ENCODE measurements around the gene ROR2. TPM values are rescaled to one million over a fixed set of nuclear protein-coding genes. Genes with fewer than 3 reads are reported as not detected.
A peak's percentile ranks its signal among the peaks of the same experiment; 100 is the strongest.

The ROR2 gene
- total RNA-seq, 3 donors from 2014 or later (not counting 1 experiment from before 2014, with no cell fraction given), result 1.7 TPM; not detected in 2

DNA sequence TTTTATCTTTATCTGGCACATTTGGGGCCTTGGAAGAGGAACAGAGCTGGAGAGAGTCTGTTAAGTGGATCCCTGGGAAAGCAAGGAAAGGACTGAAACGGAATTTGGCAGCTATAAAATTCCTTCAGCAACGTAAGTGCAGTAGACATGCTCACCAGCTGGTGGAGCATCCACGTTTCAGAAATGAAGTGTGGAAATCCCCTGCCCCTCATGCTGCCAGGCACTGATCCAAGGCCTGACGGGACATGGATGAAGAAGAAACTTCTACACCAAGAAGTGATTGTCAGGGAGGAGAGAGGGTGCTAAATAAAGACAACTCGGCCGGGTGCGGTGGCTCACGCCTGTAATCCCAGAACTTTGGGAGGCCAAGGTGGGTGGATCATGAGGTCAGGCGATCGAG is 209.3 kb downstream of the ROR2 start:
- Histone ChIP-seq H3K4me3 (ENCODE audit: low read length) (no peak overlapping the region), H3K36me3 (ENCODE audit: control insufficient read depth, insufficient read depth, low read length) (no peaks in the 10 kb centered on the region), H3K4me1 (ENCODE audit: control insufficient read depth, insufficient read depth, low read length) (no peaks in the 10 kb centered on the region), H3K27ac (ENCODE audit: low read length) (no peak overlapping the region), H3K27me3 (ENCODE audit: control insufficient read depth, insufficient read depth, low read length) (no peaks in the 10 kb centered on the region), H3K9me3 (ENCODE audit: control insufficient read depth, insufficient read depth, low read length) (no peaks in the 10 kb centered on the region)
- Mint-ChIP-seq H3K27me3 (ENCODE audit: low read depth in 2 of 2) (peaks cover 5 to 8% of the 10 kb centered on the region in 2 donors), H3K9me3 (no peaks in the 10 kb centered on the region), H3K27ac (no peak overlapping the region), H3K4me3 (no peak overlapping the region), H3K4me1 (no peaks in the 10 kb centered on the region), H3K36me3 (no peaks in the 10 kb centered on the region)
- ATAC-seq, result no peak
- WGBS (ENCODE audit: insufficient coverage), result 89% methylated on average over 9 of the region's 10 CpGs
- intact Hi-C loops (cut with micrococcal nuclease), result no loop called here
- TF ChIP-seq, protein P1, sequence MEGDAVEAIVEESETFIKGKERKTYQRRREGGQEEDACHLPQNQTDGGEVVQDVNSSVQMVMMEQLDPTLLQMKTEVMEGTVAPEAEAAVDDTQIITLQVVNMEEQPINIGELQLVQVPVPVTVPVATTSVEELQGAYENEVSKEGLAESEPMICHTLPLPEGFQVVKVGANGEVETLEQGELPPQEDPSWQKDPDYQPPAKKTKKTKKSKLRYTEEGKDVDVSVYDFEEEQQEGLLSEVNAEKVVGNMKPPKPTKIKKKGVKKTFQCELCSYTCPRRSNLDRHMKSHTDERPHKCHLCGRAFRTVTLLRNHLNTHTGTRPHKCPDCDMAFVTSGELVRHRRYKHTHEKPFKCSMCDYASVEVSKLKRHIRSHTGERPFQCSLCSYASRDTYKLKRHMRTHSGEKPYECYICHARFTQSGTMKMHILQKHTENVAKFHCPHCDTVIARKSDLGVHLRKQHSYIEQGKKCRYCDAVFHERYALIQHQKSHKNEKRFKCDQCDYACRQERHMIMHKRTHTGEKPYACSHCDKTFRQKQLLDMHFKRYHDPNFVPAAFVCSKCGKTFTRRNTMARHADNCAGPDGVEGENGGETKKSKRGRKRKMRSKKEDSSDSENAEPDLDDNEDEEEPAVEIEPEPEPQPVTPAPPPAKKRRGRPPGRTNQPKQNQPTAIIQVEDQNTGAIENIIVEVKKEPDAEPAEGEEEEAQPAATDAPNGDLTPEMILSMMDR (IDR thresholded peaks at IDR 0.05), result no peak
- DNase-seq, result no peak

DNA sequence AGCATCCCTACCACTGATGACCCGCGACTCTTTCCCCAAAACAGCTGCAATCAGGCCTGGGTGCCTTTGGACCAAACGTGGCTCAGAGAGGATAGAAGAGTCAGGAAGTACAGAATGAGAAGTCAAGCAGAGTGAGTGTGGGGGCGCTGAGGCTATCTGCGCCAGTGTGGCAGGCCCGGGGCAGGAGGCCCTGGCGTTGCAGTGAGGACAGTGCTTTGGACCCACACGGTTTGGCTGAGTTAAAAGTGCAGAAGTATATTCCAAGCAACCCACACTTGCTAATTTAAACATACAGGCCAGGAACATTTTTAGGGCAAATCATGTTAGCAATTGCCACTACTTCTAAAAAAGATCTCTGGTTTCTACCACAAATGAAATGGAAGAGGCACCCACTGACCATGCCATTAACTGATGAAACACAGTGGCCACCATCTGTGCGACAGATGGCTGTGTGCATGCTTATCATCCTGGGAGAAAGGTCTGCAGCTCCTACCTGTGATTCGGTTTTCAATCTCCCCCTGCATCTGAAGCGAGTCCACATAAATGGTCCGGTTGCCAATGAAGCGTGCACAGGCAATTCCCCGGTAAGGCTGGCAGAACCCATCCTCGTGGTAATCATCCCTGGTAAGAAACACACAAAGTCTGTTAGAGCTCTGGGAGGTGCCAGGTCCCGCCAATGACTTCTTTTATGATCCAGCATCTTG is 213.0 kb downstream of the ROR2 start:
- H3K27ac ChIP-seq (ENCODE audit: low read length), result no peak overlapping the region
- Mint-ChIP-seq H3K9me3 (no peaks in the 10 kb centered on the region), H3K27me3 (ENCODE audit: low read depth in 2 of 2) (peaks cover 8% of the 10 kb centered on the region in 2 donors), H3K27ac (no peak overlapping the region), H3K36me3 (no peaks in the 10 kb centered on the region), H3K4me1 (peaks cover 4 to 13% of the 10 kb centered on the region in 2 donors), H3K4me3 (no peak overlapping the region)
- 86% methylated on average over 16 of the region's 16 CpGs for WGBS (ENCODE audit: insufficient coverage)
- no peaks in the 10 kb centered on the region for H3K27me3 ChIP-seq (ENCODE audit: control insufficient read depth, insufficient read depth, low read length)
- TF ChIP-seq, protein P1 (IDR thresholded peaks at IDR 0.05), result no peak
- DNase-seq (no peak), ATAC-seq (no peak)
- no peak overlapping the region for H3K4me3 ChIP-seq (ENCODE audit: low read length)
- no peaks in the 10 kb centered on the region for H3K36me3 ChIP-seq (ENCODE audit: control insufficient read depth, insufficient read depth, low read length)
- H3K9me3 ChIP-seq (ENCODE audit: control insufficient read depth, insufficient read depth, low read length), result no peaks in the 10 kb centered on the region
- no peaks in the 10 kb centered on the region for H3K4me1 ChIP-seq (ENCODE audit: control insufficient read depth, insufficient read depth, low read length)
- intact Hi-C loops (cut with micrococcal nuclease), result no loop called here

DNA sequence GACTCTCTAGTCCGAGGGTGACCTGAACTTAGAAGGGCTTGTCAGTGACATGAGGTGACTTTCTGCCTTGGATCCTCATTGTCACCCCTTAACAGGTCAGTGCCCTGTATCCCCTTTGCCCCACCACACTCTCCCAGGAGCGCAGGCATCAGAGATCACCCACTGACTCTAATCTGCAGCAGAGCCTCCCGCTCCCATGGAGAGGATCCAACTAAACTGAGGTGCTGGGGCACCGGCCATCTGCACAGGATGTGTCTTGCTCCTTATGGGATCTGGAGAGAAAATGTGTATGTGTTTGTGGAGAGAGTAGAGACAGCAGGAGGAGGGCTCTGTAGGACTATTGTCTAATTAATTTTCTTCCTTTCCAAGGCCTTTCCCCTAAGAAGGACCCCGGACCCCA is 213.7 kb downstream of the ROR2 start:
- TF ChIP-seq, protein P1 (IDR thresholded peaks at IDR 0.05), result peak; percentile 5
- Histone ChIP-seq H3K27ac (ENCODE audit: low read length) (no peak overlapping the region), H3K4me1 (ENCODE audit: control insufficient read depth, insufficient read depth, low read length) (no peaks in the 10 kb centered on the region), H3K36me3 (ENCODE audit: control insufficient read depth, insufficient read depth, low read length) (no peaks in the 10 kb centered on the region), H3K9me3 (ENCODE audit: control insufficient read depth, insufficient read depth, low read length) (no peaks in the 10 kb centered on the region), H3K27me3 (ENCODE audit: control insufficient read depth, insufficient read depth, low read length) (no peaks in the 10 kb centered on the region), H3K4me3 (ENCODE audit: low read length) (no peak overlapping the region)
- no peak for ATAC-seq
- intact Hi-C loops (cut with micrococcal nuclease), result no loop called here
- H3K36me3 Mint-ChIP-seq, result no peaks in the 10 kb centered on the region
- H3K9me3 Mint-ChIP-seq, result no peaks in the 10 kb centered on the region
- no peak overlapping the region for H3K27ac Mint-ChIP-seq
- peaks cover 4 to 13% of the 10 kb centered on the region in 2 donors for H3K4me1 Mint-ChIP-seq
- no peak for DNase-seq
- peaks cover 8% of the 10 kb centered on the region in 2 donors for H3K27me3 Mint-ChIP-seq (ENCODE audit: low read depth in 2 of 2)
- H3K4me3 Mint-ChIP-seq, result no peak overlapping the region
- 96% methylated on average over 5 of the region's 5 CpGs for WGBS (ENCODE audit: insufficient coverage)

DNA sequence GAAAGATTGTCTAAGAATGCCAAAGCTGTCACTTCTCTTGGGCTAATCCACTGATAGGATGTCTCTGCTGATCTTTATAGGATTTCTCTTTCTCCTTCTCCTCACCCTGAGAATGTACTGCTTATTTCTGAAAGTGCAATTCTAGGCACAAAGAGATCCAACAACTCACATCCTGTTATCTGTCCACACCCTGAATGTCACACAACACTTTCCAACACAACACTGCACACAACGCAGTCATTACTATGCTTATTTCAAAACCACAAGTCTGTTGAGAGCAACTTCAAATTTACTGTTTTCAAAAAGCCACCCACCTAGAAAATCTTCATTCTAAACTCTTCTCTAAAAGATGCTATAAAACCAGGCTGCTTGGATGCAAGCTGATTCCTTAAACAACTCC is 215.0 kb downstream of the ROR2 start:
- no peaks in the 10 kb centered on the region for H3K36me3 Mint-ChIP-seq
- ATAC-seq (no peak), DNase-seq (no peak)
- H3K27me3 Mint-ChIP-seq (ENCODE audit: low read depth in 2 of 2), result peaks cover 8% of the 10 kb centered on the region in 2 donors
- intact Hi-C loops (cut with micrococcal nuclease), result no loop called here
- H3K27ac Mint-ChIP-seq, result no peak overlapping the region
- H3K36me3 ChIP-seq (ENCODE audit: control insufficient read depth, insufficient read depth, low read length), result no peaks in the 10 kb centered on the region
- TF ChIP-seq, protein P1 (IDR thresholded peaks at IDR 0.05), result no peak
- H3K27ac ChIP-seq (ENCODE audit: low read length), result no peak overlapping the region
- H3K27me3 ChIP-seq (ENCODE audit: control insufficient read depth, insufficient read depth, low read length), result no peaks in the 10 kb centered on the region
- H3K4me3 Mint-ChIP-seq, result no peak overlapping the region
- peaks cover 4 to 13% of the 10 kb centered on the region in 2 donors for H3K4me1 Mint-ChIP-seq
- 56% methylated on average over 1 of the region's 1 CpG for WGBS (ENCODE audit: insufficient coverage)
- no peaks in the 10 kb centered on the region for H3K9me3 Mint-ChIP-seq
- H3K4me3 ChIP-seq (ENCODE audit: low read length), result no peak overlapping the region
- no peaks in the 10 kb centered on the region for H3K9me3 ChIP-seq (ENCODE audit: control insufficient read depth, insufficient read depth, low read length)
- H3K4me1 ChIP-seq (ENCODE audit: control insufficient read depth, insufficient read depth, low read length), result no peaks in the 10 kb centered on the region

Measured in natural killer cell (primary cell).